Gastrocnemius medialis (tissue), 4 donors: ENCODE measurements around the gene MAS1L.

ENCODE experiments used
- POLR2A ChIP-seq, 2 donors: fragments of 450-650 bp; IDR thresholded peaks; one replicate each; pipeline ENCODE4 v1.6.1; 2017; ENCODE audit warnings: antibody characterized with exemption in 2 of 2, mild to moderate bottlenecking in 2 of 2, moderate library complexity in 2 of 2
- TF ChIP-seq, protein P1 (sequence below), 5 experiments: fragments of 450-650 bp in 3 of 5; fragments of 200-600 bp in 2 of 5; sonication (generic) in 2 of 5; IDR thresholded peaks in 4 of 5; conservative IDR thresholded peaks in 1 of 5; 1 replicate in 4 of 5; 2 replicates in 1 of 5; pipeline ENCODE4 v1.5.1; 2016 to 2019; ENCODE audit warnings: antibody characterized with exemption in 5 of 5, mild to moderate bottlenecking in 3 of 5, moderate library complexity in 3 of 5

GRCh38 chr6:29465801-29466200, 22.0 kb downstream of the MAS1L start:
- TF ChIP-seq POLR2A (IDR thresholded peaks at IDR 0.05): no peak
- TF ChIP-seq, protein P1, sequence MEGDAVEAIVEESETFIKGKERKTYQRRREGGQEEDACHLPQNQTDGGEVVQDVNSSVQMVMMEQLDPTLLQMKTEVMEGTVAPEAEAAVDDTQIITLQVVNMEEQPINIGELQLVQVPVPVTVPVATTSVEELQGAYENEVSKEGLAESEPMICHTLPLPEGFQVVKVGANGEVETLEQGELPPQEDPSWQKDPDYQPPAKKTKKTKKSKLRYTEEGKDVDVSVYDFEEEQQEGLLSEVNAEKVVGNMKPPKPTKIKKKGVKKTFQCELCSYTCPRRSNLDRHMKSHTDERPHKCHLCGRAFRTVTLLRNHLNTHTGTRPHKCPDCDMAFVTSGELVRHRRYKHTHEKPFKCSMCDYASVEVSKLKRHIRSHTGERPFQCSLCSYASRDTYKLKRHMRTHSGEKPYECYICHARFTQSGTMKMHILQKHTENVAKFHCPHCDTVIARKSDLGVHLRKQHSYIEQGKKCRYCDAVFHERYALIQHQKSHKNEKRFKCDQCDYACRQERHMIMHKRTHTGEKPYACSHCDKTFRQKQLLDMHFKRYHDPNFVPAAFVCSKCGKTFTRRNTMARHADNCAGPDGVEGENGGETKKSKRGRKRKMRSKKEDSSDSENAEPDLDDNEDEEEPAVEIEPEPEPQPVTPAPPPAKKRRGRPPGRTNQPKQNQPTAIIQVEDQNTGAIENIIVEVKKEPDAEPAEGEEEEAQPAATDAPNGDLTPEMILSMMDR (IDR thresholded peaks at IDR 0.05 in 4 of 5, conservative IDR thresholded peaks at IDR 0.05 in 1 of 5): no peak
